SK-MEL-5 (cell line): ENCODE measurements around the gene CDC25C. TPM values are rescaled to one million over a fixed set of nuclear protein-coding genes. Genes with fewer than 3 reads are reported as not detected.

Experiments
- DNase-seq: peaks from one replicate; pipeline ENCODE4 v3.0.0-alpha.2; 2016; ENCODE audit warnings: low read depth, low spot score
- in situ Hi-C: cut with HindIII; loops from 2 replicates; pipeline ENCODE4 v1.10.0; 2016; ENCODE audit warnings: low sequenced_read_pairs, high pct_unique_total_duplicates, low pct_unique_long_range_greater_than_20kb
- total RNA-seq: library from RNA; depleted of rRNA; stranded (reverse); fragments of >200 nt; shearing (Covaris generic); gene quantifications from 2 replicates; pipeline ENCODE4 v1.2.3, GENCODE V29; 2014

Gene CDC25C
- total RNA-seq, 1 experiment from 2014 or later, result 9.0 TPM

GRCh38 chr5:138305797-138306196, 25.8 kb downstream of the CDC25C start:
- DNase-seq, result no peak
- in situ Hi-C loops, result no loop called here

DNA sequence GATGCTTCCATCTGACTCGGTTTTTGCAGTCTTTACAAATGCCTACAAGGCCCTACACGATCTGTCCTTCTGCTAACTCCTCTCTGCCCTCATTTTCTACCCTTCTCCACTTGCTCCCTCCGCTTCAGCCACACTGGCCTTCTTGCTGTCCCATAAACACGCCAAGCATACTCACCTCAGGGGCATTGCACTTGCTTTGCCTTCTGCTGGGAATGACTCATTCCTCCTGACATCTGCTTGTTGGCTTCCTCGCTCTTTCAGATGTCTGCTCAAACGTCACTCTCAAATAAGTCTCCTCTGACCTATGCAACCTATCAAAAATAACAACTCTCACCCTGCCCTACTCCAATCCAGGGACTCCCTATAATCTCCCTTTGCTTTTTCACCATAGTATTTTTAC, 28.2 kb downstream of the CDC25C start:
- in situ Hi-C loops, result no loop called here
- peak; percentile 13 for DNase-seq

GRCh38 chr5:138289296-138289695, 42.3 kb downstream of the CDC25C start:
- DNase-seq, result no peak
- in situ Hi-C loops, result no loop called here

DNA sequence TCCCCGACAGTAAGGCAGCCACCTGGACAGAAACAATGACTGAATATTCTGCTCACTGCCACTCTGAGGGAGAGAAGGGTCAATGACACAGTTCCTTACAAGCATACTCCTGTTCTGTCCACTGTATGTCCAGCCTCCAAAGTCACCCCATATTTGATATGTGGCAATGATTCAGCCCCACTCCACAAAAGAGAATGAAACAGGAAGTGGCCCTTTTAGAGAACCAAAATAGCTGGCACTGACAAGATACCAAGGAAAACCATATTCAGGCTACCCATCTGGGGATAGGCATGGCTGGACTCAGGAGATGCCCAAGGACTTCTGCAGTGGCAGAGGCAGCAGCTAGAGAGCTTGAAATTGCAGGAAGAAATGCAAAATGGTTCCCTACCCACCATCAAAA, 44.4 kb downstream of the CDC25C start:
- in situ Hi-C loops, result no loop called here
- no peak for DNase-seq

- in situ Hi-C loops, result no loop called here
- peak; percentile 87 for DNase-seq
Measured at GRCh38 chr5:138282920-138283742, 48.5 kb downstream of the CDC25C start.

GRCh38 chr5:138280915-138281314, 50.7 kb downstream of the CDC25C start:
- DNase-seq, result no peak
- in situ Hi-C loops, result no loop called here

DNA sequence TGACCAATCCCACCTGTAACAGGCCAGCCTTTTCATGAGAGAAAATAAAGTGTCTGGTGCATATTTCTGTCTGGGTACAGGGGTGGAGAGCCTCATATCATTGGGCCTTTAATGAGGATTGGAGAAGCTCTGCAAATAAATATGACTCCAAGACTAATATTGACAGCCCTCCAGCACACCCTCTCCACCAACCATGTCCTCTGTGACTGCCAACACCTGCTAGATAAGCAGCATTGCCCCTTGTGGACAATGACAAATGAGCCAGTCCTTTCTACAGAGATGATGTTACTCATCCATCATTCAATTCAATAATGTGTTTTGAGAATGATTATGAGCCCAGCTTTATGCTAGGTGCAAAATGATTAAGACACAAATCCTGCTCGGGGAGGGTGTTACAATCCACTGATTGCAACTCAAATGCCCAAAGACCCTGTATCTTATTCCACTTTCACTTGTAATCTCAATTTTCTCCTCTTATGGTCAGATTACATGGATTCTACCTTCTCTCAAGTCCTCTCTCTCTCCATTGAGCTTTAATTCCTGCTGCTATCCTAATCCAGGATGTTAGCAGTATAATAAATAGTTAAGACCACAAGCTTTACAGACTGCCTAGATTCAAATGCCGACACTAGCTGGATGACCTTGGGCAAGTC, 55.1 kb downstream of the CDC25C start:
- in situ Hi-C loops, result no loop called here
- no peak for DNase-seq

GRCh38 chr5:138275895-138276294, 55.7 kb downstream of the CDC25C start:
- no peak for DNase-seq
- in situ Hi-C loops, result no loop called here

DNA sequence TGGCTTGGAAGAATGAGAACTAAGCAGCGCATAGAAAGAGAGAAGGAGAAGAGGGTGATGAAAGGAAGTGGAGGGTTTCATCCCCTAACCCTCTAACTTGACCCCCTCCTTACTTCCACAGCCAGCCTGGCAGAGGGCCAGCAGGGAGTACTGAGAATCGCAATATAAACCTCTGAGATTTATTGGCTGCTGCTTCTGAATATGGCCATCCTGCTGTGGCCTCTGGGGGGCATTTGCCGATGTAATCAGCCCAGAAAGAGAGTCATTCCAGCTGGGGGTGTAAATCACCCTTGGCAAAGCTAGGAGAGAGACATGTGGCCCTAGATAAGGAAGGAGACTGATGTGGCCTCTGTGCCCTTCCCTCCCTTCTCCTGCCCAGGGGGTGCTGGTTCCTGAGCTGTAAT, 56.2 kb downstream of the CDC25C start:
- in situ Hi-C loops, result no loop called here
- no peak for DNase-seq

DNA sequence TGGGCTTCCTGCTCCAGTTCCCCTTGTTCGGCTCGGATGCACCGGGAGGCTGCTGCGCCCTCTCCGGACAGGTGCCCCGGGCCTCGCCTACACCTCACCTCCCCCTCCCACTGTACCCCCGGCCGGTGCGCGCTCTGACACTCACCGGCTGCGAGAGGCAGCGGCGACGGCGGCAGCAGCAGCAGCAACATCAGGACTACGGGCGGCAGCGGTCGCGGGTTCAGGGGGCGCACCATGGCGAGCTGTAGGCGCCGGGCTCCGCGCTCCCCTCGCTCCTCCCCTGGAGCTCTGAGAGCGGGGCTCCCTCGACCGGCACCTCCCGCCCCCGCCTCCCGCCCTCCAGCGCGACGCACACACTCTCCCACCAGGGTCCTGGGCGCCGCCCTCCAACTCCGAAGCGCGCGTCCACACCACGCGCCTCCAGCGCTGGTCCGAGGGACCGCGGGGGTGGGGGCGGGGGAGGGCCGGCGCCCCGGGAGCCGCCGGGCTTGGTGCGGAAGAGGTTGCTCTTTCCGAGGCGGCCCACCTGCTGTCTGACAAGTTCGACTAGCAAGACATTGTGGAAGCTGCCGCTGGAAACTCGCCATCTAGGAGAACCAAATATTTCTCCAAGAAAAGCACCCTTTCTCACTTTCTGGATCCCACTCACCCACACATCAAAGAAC, 57.3 kb downstream of the CDC25C start, which contains the start of gene GFRA3:
Gene GFRA3 (minus strand): TSS at position 433 of the 665 bp plus-strand sequence. CDS start 197 bp downstream, at position 236.
- no peak for DNase-seq
- in situ Hi-C loops, result no loop called here

DNA sequence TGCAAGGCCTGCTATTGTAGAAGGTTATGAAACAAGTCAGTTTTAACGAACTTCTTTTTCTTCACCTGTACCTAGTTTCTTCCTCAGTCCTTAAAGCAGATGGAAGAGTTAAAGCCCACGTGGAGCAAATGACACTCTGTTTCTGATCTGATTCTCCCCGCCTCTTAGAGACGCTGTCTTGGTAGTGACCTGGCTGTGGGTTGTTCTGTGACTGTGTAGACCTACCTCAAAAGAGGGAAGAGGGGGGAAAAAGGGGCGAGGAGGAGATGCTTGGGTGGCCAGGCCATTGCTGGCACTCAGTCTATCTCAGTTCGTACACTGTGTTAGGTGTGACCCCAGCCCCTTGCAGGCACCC, 57.8 kb downstream of the CDC25C start:
- no peak for DNase-seq
- in situ Hi-C loops, result no loop called here

- DNase-seq, result no peak
- in situ Hi-C loops, result no loop called here
Measured at GRCh38 chr5:138272681-138273080, 58.9 kb downstream of the CDC25C start.

DNA sequence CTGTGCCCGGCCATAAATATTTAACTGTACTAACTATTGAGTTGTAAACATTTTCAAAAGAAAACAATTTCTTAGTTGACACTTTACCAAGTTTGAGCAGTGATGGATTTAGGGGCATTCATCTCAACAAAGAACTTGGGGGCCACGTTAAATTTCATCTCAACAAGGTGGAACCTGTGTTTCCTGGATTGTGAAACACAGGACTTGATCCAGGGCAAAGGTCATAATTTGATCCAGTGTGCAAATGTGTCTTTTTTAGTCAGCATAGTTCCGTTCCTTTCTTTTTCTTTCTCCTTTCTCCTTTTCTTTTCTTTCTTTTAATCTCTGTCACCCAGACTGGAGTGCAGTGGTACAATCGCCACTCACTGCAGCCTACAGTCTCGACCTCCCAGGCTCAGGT, 60.3 kb downstream of the CDC25C start:
- in situ Hi-C loops, result no loop called here
- no peak for DNase-seq

- no peak for DNase-seq
- in situ Hi-C loops, result no loop called here
Measured at GRCh38 chr5:138264183-138264582, 67.4 kb downstream of the CDC25C start.

- peak; percentile 52 for DNase-seq
- in situ Hi-C loops, result no loop called here
Measured at GRCh38 chr5:138263581-138263980, 68.0 kb downstream of the CDC25C start.

- no peak for DNase-seq
- in situ Hi-C loops, result no loop called here
Measured at GRCh38 chr5:138258704-138259292, 72.8 kb downstream of the CDC25C start.

- in situ Hi-C loops, result no loop called here
- DNase-seq, result no peak
Measured at GRCh38 chr5:138257583-138257982, 74.0 kb downstream of the CDC25C start.

DNA sequence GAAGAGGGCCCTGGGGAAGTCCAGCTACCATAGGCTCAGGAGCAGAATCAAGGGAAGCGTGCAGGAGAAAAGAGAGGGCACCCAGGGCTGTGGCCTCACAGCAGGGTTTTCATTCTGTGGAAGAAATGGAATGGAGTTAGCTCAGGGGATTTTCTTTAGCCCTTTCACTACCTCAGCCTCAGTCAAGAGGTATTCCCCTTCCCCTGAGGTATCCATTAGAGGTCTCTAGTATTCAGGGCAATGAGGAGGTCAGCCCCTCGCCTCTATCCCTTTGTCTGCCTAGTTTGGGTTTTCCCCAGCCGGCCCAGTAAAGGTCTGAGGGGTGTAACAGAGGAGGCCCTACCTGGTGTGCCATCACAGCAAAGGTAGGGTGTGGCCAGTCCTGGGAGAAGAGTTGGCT, 78.7 kb downstream of the CDC25C start:
- in situ Hi-C loops, result no loop called here
- no peak for DNase-seq
